HG03520 (cell line): ENCODE data around the gene ZNF862.

Source experiments
- ATAC-seq: cut with Tn5 transposase; IDR thresholded peaks from one replicate; pipeline ENCODE4 v1.9.1; 2021; ENCODE audit warnings: mild to moderate bottlenecking, moderate library complexity; ENCODE audit not compliant: unreplicated experiment

Gene ZNF862

DNA sequence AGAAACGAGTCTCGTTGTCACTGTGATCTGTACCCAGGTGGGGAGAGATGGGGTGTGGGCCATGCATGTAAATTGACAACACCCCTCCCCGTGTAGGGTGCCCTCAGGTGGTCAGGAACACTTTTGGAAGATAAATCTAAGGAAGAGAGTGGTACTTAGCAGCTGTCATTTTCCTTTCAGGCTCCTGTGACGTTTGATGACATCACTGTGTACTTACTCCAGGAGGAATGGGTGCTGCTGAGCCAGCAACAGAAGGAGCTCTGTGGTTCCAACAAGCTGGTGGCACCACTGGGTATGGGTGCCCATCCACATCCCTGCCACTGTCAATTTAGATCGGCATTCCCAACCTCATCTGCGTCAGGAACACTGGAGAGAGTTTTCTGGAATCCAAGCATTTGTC, 6.3 kb downstream of the ZNF862 start:
- ATAC-seq = no peak

DNA sequence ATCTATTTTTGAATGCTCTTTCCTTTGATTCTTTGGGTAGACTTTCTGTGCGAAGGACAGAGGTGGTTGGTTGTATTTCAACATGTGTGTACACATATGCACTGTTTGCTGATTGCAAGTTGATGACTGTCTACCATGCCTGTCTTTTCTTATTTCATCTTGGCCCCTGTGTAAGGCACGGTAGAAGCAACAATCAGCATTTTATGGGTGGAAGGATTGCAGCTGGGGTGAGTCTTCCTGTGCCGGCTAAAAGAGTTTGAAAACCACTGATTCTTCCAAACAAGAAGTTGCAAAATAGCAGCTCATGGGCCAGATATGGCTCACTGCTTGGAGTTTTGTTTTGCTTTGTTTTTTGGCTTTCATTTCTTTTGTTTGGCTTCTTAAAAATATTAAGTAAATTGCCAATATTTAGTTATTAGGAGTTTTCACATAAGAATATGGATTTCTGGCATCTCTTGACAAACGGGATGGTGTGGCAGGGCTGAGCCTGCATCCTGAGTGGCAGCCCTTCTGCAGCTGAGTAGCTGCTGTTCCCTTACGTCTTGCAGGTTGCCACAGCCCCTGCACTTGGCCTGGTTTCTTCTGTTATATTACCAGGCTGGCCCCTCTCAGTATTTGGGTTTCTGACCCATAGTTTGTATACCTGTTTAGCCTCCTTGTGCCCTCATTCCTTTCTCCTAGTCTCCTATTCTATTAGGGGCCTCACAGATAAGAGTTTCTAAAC, 7.2 kb downstream of the ZNF862 start:
- no peak for ATAC-seq

DNA sequence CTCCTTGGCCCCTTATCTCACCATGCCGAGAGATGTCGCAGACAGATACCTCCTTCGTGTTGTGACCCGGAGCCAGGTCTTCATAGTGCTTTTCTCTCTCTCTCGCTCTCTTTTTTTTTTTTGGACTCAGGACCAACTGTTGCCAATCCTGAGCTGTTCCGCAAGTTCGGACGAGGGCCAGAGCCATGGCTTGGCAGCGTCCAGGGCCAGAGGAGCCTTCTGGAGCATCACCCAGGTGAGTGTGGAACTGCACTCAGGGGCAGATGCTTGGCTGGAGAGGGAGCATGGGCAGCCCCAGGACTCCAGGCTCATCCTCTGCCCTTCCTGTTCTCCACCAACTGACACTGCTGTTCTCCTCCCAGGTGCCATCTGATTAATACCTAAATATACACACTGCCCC, 7.8 kb downstream of the ZNF862 start:
- no peak for ATAC-seq

- no peak for ATAC-seq
Measured at GRCh38 chr7:149846436-149847046, 8.4 kb downstream of the ZNF862 start.

DNA sequence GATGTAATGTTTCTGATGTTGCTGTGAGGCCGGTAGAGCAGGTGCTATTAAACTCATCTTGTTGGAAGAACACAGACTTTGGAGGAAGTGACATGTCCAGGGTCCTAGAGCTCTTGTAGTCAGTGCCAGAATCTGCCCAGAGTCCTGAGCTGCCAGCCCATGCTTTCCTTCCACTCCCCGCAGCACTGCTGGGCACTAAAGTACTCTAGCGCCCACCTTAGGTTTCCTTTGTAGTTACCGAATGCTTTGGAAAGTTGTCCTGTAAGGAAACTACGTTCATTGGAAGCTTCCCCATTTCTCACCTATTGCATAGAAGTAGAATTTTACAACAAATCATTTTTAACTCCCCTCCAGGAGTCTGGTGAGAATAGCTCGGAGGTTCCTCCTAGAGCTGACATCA, 11.0 kb downstream of the ZNF862 start:
- ATAC-seq = no peak

- no peak for ATAC-seq
Measured at GRCh38 chr7:149850007-149850594, 11.9 kb downstream of the ZNF862 start.

- no peak for ATAC-seq
Measured at GRCh38 chr7:149850716-149851115, 12.5 kb downstream of the ZNF862 start.

GRCh38 chr7:149851449-149851848, 13.3 kb downstream of the ZNF862 start:
- ATAC-seq = no peak

DNA sequence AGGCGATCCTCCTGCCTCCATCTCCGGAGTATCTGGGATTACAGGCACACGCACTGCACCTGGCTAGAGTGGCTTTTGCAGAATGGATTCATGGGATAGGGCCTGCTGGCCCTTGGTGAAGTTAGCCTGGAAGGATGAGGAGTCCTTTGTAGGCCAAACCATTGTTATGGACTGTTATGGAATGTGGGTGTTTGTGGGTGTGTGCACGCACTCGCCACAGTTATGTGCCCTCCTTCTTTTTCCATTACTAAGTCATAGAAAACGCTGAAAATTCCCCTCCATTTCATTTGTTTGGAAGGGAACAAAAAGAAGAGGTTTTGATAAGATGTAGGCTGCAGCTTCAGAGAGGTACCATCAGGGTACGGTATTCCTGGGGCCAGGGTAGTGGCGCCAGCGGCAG, 15.0 kb downstream of the ZNF862 start:
- no peak for ATAC-seq

- no peak for ATAC-seq
Measured at GRCh38 chr7:149854611-149855360, 16.6 kb downstream of the ZNF862 start.

DNA sequence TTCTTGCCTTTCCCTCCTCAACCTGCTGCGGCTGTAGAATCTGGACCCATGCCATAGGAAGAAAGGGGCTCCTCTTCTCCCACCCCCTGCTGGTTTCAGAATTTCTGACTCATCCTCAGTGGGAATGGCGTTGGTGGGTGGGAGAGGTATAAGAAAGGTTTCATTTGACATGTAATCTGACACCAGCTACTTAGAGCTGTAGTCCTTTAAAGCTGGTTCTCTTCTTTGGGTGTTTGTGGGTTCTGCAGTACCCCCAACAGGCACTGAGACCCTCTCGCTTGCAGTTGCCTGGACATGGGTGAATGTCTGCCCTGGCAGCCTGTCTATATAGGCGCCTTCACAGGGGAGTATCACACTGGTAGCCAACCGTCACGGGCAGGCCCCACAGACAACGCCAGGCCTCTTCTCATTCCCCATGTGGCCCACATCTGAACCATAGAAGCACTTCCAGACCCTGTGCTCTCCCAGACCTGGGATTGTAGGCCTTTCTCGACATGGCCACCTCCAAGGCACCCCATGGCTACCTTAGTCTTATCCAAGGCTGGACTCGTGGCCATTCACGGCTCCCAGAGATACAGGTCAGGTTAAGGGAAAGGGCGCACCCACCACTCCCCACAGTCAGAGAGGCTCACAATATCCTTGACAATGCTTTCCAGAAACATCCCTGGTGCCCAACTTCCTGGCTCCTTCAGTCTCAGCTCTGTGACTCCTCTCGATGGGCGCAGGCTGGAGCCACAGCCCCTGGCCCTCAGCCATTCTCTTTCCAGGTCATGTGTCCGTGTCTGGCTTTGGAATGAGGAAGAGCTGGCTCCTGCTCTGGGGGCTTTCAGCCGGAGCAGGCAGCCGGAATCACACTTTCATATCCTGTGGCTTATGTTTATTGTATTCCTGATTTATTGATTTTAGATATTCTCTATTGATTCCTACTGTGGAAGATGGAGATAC, 17.5 kb downstream of the ZNF862 start:
- no peak for ATAC-seq

DNA sequence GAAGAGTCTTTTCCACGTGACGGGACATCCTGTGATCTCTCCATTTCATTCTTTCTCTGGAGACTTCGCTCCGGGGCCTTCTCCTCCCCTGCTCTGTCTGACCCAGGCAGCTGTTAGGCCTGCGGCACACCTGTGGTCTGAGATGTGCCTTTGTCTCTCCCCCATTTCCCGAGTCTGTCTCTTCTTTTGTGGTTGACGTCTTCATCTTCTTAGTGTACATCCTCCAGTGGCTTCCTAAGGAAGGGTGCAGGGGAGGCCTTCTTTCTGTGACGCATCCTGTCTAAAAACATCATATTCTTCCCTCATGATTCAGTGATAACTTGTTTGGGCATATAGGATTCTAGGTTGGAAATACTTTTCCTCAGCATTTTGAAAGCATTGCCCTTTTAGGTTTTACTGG, 18.4 kb downstream of the ZNF862 start:
- no peak for ATAC-seq

GRCh38 chr7:149859369-149859768, 21.2 kb downstream of the ZNF862 start:
- ATAC-seq = no peak

DNA sequence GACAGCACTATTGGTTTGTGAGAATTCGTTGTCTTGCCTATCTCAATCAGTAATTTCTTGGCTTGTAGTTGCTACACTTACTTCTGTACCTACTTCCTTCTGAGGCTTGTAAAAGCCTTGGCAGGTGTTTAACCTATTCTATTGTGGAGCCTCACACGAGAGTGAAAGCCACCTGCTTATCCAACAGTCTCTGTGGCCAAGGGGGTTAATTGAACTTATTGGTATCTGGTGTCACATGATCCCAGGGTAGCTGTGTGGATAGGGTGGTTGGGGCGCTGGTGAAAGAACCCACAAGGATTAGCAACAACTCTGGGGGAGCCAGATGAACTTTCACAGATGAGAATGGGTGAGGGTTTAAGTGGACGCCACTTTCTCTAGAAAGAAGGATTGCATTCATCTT, 21.7 kb downstream of the ZNF862 start:
- no peak for ATAC-seq

GRCh38 chr7:149860821-149861727, 22.9 kb downstream of the ZNF862 start:
- no peak for ATAC-seq

DNA sequence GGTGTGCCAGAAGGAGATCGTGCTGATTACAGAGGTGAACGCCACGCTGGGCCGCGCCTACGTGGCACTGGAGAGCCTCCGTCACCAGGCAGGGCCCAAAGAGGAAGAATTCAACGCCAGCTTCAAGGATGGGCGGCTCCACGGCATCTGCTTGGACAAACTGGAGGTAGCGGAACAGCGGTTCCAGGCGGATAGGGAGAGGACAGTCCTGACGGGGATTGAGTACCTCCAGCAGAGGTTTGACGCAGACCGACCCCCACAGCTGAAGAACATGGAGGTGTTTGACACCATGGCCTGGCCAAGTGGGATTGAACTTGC, 23.5 kb downstream of the ZNF862 start:
- ATAC-seq = no peak

GRCh38 chr7:149862156-149862555, 24.0 kb downstream of the ZNF862 start:
- no peak for ATAC-seq

DNA sequence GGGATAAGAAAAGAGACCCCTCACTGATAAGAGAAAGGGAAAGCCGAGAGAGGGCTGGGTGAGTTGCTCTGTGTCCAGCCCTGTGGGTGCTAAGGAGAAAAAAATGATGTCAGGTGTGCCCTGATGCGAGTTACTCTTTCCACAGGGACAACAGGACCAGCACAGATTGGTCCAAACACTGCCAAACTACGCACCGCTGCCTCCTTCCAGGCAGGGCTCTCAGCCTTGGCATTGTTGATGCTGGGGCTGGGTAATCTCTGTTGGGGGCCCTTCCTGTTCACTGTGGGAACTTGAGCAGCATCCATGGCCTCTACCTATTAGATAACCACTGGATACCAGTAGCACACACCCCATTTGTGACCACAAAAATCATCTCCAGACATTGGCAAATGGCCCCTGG, 25.3 kb downstream of the ZNF862 start:
- ATAC-seq = no peak

DNA sequence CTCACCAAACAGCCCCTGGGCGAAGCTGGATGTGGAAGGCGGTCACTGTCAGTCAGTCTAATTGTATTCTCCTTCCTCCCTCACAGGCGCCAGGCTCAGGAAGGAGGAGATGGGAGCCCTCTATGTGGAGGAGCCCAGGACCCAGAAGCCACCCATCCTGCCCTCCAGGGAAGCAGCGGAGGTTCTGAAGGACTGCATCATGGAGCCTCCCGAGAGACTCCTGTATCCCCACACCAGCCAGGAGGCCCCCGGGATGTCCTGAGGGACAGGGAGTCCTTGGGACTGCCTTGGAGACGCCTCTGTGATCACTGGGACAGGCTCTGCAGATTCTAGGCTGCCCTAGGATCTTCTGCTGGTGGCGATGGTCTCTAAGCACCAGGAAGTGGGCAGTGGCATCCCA, 25.8 kb downstream of the ZNF862 start:
- ATAC-seq = no peak

- ATAC-seq = no peak
Measured at GRCh38 chr7:149864751-149865150, 26.6 kb downstream of the ZNF862 start.
